ENCODE results near the gene YY1AP1. TPM values are rescaled to one million over a fixed set of nuclear protein-coding genes. Genes with fewer than 3 reads are reported as not detected.
"Not testable (repeated sequence)": the region's sequence is repeated elsewhere in the genome, so short reads cannot be mapped to it uniquely, and the experiment has no call there.

The YY1AP1 gene
- total RNA-seq, 1 donor from 2014 or later: 25.3 TPM

GRCh38 chr1:155645648-155646047 is 42.9 kb downstream of the YY1AP1 start:
- DNase-seq (ENCODE audit: low read depth, low spot score): no peak

- no peak for DNase-seq (ENCODE audit: low read depth, low spot score)
Measured at GRCh38 chr1:155645034-155645598, 43.5 kb downstream of the YY1AP1 start.

GRCh38 chr1:155643230-155643629 is 45.3 kb downstream of the YY1AP1 start:
- DNase-seq (ENCODE audit: low read depth, low spot score): no peak

DNA sequence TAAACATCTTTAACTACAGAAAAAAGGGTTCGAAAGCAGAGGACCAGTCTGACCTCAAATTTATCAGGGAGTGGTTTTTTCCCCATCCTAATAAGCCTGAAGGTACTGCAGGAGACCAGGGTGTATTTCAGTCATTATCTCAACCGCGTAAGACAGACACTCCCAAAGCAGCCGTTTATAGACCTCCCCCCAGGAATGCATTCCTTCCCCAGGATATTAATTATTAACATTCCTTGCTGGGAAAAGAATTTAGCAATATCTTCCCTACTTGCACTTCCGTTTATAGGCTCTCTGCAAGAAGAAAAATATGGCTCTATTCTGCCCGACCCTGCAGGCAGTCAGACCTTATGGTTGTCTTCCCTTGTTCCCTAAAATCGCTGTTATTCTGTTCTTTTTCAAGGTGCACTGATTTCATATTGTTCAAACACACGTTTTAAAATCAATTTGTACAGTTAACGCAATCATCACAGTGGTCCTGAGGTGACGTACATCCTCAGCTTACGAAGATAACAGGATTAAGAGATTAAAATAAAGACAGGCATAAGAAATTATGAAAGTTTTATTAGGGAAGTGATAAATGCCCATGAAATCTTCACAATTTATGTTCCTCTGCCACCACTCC is 45.9 kb downstream of the YY1AP1 start:
- not testable (repeated sequence) for DNase-seq (ENCODE audit: low read depth, low spot score)

DNA sequence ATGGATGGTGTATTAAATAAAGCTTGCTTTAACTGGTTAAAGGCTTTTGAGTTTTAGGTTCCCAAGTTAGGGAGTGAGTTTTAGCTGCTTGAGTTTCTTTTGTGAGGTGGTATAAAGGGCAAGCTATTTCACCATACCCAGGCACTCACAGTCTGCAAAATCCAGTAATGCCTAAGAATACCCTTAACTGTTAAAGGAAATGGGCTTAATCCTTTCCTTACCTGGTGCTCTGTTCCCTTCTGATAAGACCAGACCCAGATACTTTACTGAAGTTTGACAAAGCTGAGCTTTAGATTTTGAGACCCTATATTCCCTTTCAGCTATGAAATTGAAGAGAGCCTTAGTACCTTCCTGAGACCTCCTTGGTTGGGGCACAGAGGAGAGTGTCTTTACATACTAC is 48.2 kb downstream of the YY1AP1 start:
- DNase-seq (ENCODE audit: low read depth, low spot score): no peak

GRCh38 chr1:155636397-155637153 is 52.0 kb downstream of the YY1AP1 start:
- no peak for DNase-seq (ENCODE audit: low read depth, low spot score)

DNA sequence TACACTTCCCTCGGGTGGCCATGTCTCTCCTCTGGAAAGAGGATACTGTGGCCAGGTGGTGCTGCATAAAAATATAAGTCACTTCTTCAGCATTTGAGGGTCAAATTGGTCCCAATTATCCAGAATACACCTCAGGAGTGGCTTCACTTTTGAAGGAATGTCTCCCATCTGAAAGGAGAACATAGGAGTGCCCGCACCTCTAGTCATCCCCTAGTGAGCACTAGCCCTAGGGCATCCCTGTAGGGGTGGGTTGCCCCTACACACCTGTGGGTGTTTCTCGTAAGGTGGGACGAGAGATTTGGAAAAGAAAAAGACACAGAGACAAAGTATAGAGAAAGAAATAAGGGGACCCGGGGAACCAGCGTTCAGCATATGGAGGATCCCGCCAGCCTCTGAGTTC is 62.1 kb downstream of the YY1AP1 start:
- not testable (repeated sequence) for DNase-seq (ENCODE audit: low read depth, low spot score)

DNA sequence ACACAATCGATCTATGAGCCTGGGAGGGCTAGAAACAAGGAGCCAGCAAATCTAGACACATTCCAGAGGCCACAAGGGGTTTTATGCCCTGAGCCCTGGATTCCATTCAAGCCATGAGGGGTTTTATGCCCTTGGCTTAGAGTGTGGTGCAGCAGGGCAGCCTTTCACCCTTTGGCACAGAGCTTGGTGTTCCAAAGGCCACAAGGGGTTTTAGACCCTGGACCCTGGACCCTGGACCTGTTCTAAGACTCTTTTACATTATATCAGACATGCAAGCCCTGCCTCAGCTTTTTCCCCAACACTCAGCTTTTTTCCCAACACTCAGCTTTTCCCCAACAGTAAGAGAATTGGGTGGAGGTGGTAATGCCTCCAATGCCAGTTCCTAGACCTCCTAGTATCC is 65.2 kb downstream of the YY1AP1 start:
- no peak for DNase-seq (ENCODE audit: low read depth, low spot score)

DNA sequence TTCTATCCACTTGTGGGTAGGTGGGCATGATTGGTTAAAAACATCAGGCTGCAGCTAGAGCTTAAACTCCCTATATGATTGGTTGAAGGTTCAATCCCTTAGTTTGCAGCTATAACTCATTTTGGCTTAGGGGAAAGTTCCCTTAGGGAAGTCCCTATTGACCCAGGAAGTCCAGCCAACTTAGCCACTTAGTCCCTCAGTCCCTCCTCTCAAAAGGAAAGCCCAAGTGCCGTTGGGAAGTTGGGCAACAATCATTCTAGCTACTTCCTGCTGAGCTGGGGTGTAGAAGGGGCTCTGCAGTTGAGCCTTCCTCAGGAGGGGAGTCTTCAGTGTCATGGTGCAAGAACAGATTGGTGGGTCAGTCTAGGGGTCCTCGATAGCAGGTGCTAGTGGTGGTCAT is 66.4 kb downstream of the YY1AP1 start:
- DNase-seq (ENCODE audit: low read depth, low spot score): no peak

GRCh38 chr1:155613226-155613625 is 75.3 kb downstream of the YY1AP1 start:
- not testable (repeated sequence) for DNase-seq (ENCODE audit: low read depth, low spot score)

DNA sequence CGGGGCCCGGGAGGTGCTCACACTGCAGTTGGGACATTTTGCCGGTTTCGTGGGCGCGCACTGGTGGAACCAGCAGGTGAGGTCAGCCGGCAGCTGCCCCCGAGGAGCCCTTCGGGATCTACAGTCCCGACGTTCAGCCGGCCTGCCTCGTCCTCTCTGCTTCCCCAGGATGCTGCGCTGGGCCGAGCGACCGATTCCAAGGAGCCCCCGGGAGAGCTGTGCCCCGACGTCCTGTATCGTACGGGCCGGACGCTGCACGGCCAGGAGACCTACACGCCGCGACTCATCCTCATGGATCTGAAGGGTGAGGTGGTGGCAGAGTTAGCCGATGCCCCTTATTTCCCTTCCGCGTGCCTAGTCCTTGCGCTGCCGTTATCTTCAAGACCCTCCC is 78.3 kb downstream of the YY1AP1 start:
- DNase-seq (ENCODE audit: low read depth, low spot score): not testable (repeated sequence)

DNA sequence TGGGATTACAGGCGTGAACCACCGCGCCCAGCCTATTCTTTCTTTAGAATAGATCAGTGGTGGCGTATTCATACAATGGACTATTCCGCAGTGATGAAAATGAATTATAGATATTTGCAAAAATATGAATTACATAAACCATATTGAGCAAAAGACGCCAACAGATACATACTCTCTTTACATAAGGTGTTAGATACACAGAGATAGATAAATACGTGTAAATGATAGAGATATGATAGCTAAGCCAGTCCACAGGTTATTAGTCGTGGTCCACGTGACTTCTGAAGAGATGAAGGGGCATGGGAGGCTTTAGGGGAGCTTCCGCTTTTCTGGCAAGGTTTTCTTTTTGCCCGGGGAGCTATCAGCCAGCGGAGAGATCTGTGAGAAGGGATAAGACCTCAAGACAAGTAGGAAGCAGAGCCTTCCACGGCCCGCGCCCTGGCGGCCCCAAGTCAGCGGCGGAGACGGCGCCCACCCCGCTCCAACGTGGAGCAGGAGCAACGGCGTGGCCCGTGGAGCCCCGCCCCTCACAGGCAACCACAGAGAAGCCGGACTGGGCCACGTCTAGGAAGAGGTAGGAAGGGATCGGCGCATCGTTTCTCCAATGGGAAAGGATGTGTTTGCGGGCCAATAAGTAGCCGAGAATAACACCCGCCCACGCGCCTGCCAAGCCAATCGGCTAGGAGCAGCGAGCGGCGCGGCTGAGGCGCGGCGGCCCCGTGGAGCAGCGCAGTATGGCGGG is 78.9 kb downstream of the YY1AP1 start, which contains the start of gene MSTO1:
TSS of gene MSTO1 (plus strand) at position 704 of the 742 bp plus-strand sequence. CDS start at position 735, 31 bp downstream.
- peak; percentile 96 for DNase-seq (ENCODE audit: low read depth, low spot score)

Other genes starting within 250 kb of the YY1AP1 start
- gene ASH1L, start 126.0 kb downstream of the YY1AP1 start, total RNA-seq: 14.4 and 19.2 TPM in 2 replicates
- gene MSTO1, start 78.6 kb downstream of the YY1AP1 start, total RNA-seq: 22.4 and 32.8 TPM in 2 replicates
- 56.5 and 58.7 TPM in 2 replicates for gene DAP3, start 317 bp upstream of the YY1AP1 start, total RNA-seq
- 21.6 and 27.0 TPM in 2 replicates for gene GON4L, start 168.4 kb upstream of the YY1AP1 start, total RNA-seq
- gene SYT11, start 170.8 kb upstream of the YY1AP1 start, total RNA-seq: 33.0 and 53.4 TPM in 2 replicates
- gene RIT1, start 222.6 kb upstream of the YY1AP1 start, total RNA-seq: 37.7 and 49.3 TPM in 2 replicates
- gene KHDC4, start 245.6 kb upstream of the YY1AP1 start, total RNA-seq: 23.7 and 35.6 TPM in 2 replicates